A549 (cell line): ENCODE measurements around the gene MBP. TPM values are rescaled to one million over a fixed set of nuclear protein-coding genes. Genes with fewer than 3 reads are reported as not detected.

Experiments used
- ATAC-seq, 2 experiments: fragments of 200-7000 bp in 1 of 2; fragments of >200 bp in 1 of 2; cut with Nextera tagmentation in 1 of 2; cut with Tn5 transposase in 1 of 2; 3 replicates each; pipeline versions ENCODE4 v1.8.0 to v1.9.1; 2018 to 2020; ENCODE audit warnings: mild to moderate bottlenecking in 1 of 2, moderate library complexity in 1 of 2
- CTCF ChIA-PET: fragments of 300-600 bp; sonication (Branson Sonifier 250); formaldehyde crosslinking; extraction: SDS; loops from one replicate; lab custom pipeline; 2021; ENCODE audit warnings: antibody characterized with exemption, inconsistent platforms; lab: Yijun Ruan, JAX
- POLR2A ChIA-PET: fragments of 350-600 bp; formaldehyde crosslinking; extraction: SDS; loops from one replicate; lab custom pipeline; 2021; ENCODE audit warnings: antibody characterized with exemption, inconsistent platforms; lab: Yijun Ruan, JAX
- DNase-seq, 2 experiments: peaks; one replicate each; pipeline versions ENCODE4 v3.0.0 to v3.0.0-alpha.2; 2011 to 2016; ENCODE audit warnings: low read depth in 1 of 2, low spot score in 1 of 2
- FAIRE-seq: peaks from 2 replicates; lab custom pipeline; 2011; peaks lifted over from hg19 to GRCh38; lab: Jason Lieb, UNC
- H3K27ac ChIP-seq, 2 experiments: fragments of >200 bp; sonication (Bioruptor Twin); formaldehyde crosslinking; 3 replicates each; pipeline ENCODE4 v1.5.1; 2016 to 2017
- H3K4me1 ChIP-seq: fragments of >200 bp; sonication (Bioruptor Twin); formaldehyde crosslinking; 3 replicates; pipeline ENCODE4 v1.6.1; 2016
- H3K4me2 ChIP-seq: fragments of >200 bp; sonication (Bioruptor Twin); formaldehyde crosslinking; 3 replicates; pipeline ENCODE4 v1.6.1; 2016
- H3K4me3 ChIP-seq: fragments of >200 bp; sonication (Bioruptor Twin); formaldehyde crosslinking; 3 replicates; pipeline ENCODE4 v1.5.1; 2016
- H3K9me3 ChIP-seq: fragments of >200 bp; sonication (Bioruptor Twin); formaldehyde crosslinking; 3 replicates; pipeline ENCODE4 v1.6.1; 2016
- CBX2 ChIP-seq: fragments of 200-600 bp; sonication (generic); IDR thresholded peaks from 2 replicates; pipeline ENCODE4 v1.6.1; 2016; ENCODE audit warnings: low read depth, mild to moderate bottlenecking, borderline replicate concordance
- CBX8 ChIP-seq: fragments of 200-600 bp; sonication (generic); IDR thresholded peaks from 2 replicates; pipeline ENCODE4 v1.6.1; 2016
- ESRRA ChIP-seq: fragments of 150-350 bp; IDR thresholded peaks from 2 replicates; pipeline ENCODE4 v1.6.1; 2014; ENCODE audit warnings: mild to moderate bottlenecking, low read length, borderline replicate concordance
- FOSB ChIP-seq: fragments of 250-450 bp; sonication (Bioruptor Pico); IDR thresholded peaks from 2 replicates; pipeline ENCODE4 v1.5.0; 2020; ENCODE audit warnings: mild to moderate bottlenecking, moderate library complexity
- HDAC2 ChIP-seq: fragments of 200-600 bp; sonication (generic); IDR thresholded peaks from 2 replicates; pipeline ENCODE4 v1.6.1; 2016
- HEYL ChIP-seq: fragments of 250-450 bp; sonication (Bioruptor Pico); IDR thresholded peaks from 2 replicates; pipeline ENCODE4 v1.8.0; 2021; ENCODE audit warnings: mild to moderate bottlenecking, moderate library complexity
- HOXB5 ChIP-seq: fragments of 250-450 bp; sonication (Bioruptor Pico); IDR thresholded peaks from 2 replicates; pipeline ENCODE4 v1.5.0; 2020; ENCODE audit warnings: mild to moderate bottlenecking, moderate library complexity
- JUNB ChIP-seq: fragments of >200 bp; sonication (Bioruptor Twin); formaldehyde crosslinking; IDR thresholded peaks from 2 replicates; pipeline ENCODE4 v1.6.1; 2016
- KDM1A ChIP-seq: fragments of 200-600 bp; sonication (generic); IDR thresholded peaks from 2 replicates; pipeline ENCODE4 v1.6.1; 2016; ENCODE audit warnings: low read depth, mild to moderate bottlenecking
- NR3C1 ChIP-seq: fragments of >200 bp; sonication (Bioruptor Twin); formaldehyde crosslinking; IDR thresholded peaks from 3 replicates; pipeline ENCODE4 v1.6.1; 2017
- RNF2 ChIP-seq: fragments of 200-600 bp; sonication (generic); IDR thresholded peaks from 2 replicates; pipeline ENCODE4 v1.6.1; 2016; ENCODE audit warnings: low read depth, mild to moderate bottlenecking, antibody characterized with exemption, moderate library complexity, borderline replicate concordance
- TFCP2L1 ChIP-seq: fragments of 250-450 bp; sonication (Bioruptor Pico); IDR thresholded peaks from 2 replicates; pipeline ENCODE4 v1.5.0; 2021; ENCODE audit warnings: mild to moderate bottlenecking
- ZFP36 ChIP-seq: fragments of 450-650 bp; IDR thresholded peaks from 2 replicates; pipeline ENCODE4 v1.6.1; 2014; ENCODE audit warnings: borderline replicate concordance; ENCODE audit not compliant: partially characterized antibody
- ZNF302 ChIP-seq: fragments of 250-450 bp; sonication (Bioruptor Pico); IDR thresholded peaks from 2 replicates; pipeline ENCODE4 v1.9.0; 2021; ENCODE audit warnings: inconsistent platforms, mild to moderate bottlenecking, moderate library complexity
- ZSCAN20 ChIP-seq: fragments of 250-450 bp; sonication (Bioruptor Pico); IDR thresholded peaks from 2 replicates; pipeline ENCODE4 v1.8.0; 2022; ENCODE audit warnings: mild to moderate bottlenecking, moderate library complexity
- WGBS: methylation state at CpG from one replicate; pipeline ENCODE4 v1.1.6; 2017; ENCODE audit errors: missing lambda C conversion rate; 5-methylcytosine and 5-hydroxymethylcytosine counted together
- polyA plus RNA-seq, 4 experiments: library from polyadenylated mRNA; depleted of rRNA in 3 of 4; stranded (reverse); fragments of >200 nt; fragmentation: RNase III in 1 of 4; extraction: RNeasy Plus Mini Kit Qiagen cat#74134 plus additional on column Dnase treatment in 1 of 4; gene quantifications; 2 replicates in 3 of 4; 3 replicates in 1 of 4; pipeline ENCODE4 v1.2.3, GENCODE V29; 2011 to 2017
- TF ChIP-seq, protein P1 (sequence below): fragments of 150-350 bp; IDR thresholded peaks from 2 replicates; pipeline ENCODE4 v1.6.1; 2014; ENCODE audit warnings: low read depth, mild to moderate bottlenecking, low read length
- TF ChIP-seq, protein P2 (sequence below): IDR thresholded peaks from 2 replicates; pipeline ENCODE4 v1.6.1; 2012; ENCODE audit warnings: low read depth, borderline replicate concordance
- TF ChIP-seq, protein P3 (sequence below): fragments of 200-600 bp; sonication (generic); IDR thresholded peaks from 2 replicates; pipeline ENCODE4 v1.6.1; 2016; ENCODE audit warnings: antibody characterized with exemption, mild to moderate bottlenecking, moderate library complexity
- TF ChIP-seq, protein P4 (sequence below): fragments of 450-650 bp; IDR thresholded peaks from 2 replicates; pipeline ENCODE4 v1.6.1; 2014; ENCODE audit warnings: antibody characterized with exemption

Gene MBP
- polyA plus RNA-seq, 2 of the 4 experiments (the other 2 are of a cell fraction): 8.6 to 33.1 TPM

DNA sequence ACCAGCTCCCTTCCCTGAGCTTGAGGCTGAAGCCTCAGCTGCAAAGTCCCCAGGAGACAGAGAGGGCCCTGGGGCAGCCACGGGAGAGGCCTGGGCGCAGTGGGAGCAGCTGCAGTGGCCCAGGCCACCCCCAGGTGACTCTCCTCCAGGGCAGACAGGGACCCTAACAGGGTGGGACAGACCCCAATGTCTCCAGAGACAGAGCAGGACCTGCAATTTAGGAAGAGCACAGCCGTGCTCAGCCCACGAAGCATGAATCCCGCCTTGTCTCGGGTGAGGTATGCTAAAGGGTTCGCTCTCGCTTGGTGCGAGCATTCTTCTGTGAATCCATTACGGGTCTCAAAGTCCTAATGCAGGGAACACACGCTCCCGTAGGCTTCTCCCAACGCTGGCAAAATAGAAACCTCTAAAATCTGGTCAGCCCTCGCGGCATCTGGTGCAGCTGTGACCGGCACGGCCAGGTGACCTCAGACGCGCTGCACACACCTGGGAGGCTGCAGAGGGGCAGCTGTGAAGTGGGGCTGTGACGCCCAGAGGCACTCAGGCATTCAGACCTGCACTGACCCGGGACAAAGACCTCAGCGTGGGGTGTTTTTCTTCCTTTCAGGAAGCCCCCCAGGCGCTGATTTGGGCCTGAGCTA, 12.6 kb downstream of the MBP start (continued):
- TF ChIP-seq, protein P1, sequence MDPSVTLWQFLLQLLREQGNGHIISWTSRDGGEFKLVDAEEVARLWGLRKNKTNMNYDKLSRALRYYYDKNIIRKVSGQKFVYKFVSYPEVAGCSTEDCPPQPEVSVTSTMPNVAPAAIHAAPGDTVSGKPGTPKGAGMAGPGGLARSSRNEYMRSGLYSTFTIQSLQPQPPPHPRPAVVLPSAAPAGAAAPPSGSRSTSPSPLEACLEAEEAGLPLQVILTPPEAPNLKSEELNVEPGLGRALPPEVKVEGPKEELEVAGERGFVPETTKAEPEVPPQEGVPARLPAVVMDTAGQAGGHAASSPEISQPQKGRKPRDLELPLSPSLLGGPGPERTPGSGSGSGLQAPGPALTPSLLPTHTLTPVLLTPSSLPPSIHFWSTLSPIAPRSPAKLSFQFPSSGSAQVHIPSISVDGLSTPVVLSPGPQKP: no peak

DNA sequence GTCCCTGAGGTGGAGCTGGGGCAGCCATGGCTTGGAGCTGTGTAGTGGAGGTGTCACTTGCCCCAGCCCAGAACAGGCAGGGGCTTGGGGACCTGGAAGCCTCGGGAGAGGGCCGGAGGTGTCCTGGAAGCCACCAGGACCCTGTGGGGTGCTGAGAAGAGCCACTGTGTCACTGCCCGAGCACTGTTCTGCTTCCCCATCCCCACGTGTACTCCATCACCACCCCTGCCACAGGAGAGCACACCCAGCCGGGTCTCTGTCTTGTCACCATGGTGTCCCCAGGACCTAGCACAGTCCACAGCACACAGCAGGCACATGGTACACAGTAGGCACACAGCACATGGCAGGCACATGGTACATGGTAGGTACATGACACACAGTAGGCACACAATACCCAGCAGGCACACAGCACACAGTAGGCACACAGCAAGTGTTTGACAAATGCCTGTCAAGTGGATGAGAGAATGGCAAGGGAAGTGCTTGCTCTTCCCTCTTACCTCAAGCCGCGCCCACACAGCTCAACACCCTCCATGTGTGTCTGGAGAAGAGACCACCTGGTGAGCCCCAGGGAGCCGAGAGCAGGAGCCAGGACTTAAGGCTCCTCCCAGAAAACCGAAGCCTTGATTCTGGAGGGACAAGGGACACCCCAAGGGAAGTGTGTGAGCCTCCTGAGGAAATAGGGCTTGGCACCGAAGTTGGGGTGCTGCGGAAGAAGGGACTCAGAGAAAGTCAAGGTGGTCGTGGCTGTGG, 13.3 kb downstream of the MBP start:
- no peak for ATAC-seq
- 92% methylated on average over 7 of the region's 12 CpGs for WGBS
- Histone ChIP-seq H3K4me2 (no peak overlapping the region), H3K9me3 (no peaks in the 10 kb centered on the region), H3K4me1 (peaks cover 19% of the 10 kb centered on the region), H3K27ac (peak overlapping the region in 1 of 2 experiments; percentile 67; a peak in 3 of 6 replicates), H3K4me3 (no peak overlapping the region)
- ChIA-PET CTCF (interaction anchor here (1.3 kb wide), 1 partner anchor 52 kb away, joined by 4 read pairs; no protein-coding TSS in a partner anchor), POLR2A (no interaction called here)
- no peak for FAIRE-seq
- TF ChIP-seq HEYL (CRISPR knock-in tag) (no peak), CBX2 (no peak), ZNF302 (CRISPR knock-in tag) (no peak), ZSCAN20 (CRISPR knock-in tag) (no peak), HDAC2 (no peak), RNF2 (no peak), CBX8 (no peak), TFCP2L1 (CRISPR knock-in tag) (no peak), ZFP36 (no peak), FOSB (CRISPR knock-in tag) (no peak), JUNB (no peak), HOXB5 (CRISPR knock-in tag) (no peak), KDM1A (no peak), NR3C1 (no peak), ESRRA (no peak)
- TF ChIP-seq, protein P2, sequence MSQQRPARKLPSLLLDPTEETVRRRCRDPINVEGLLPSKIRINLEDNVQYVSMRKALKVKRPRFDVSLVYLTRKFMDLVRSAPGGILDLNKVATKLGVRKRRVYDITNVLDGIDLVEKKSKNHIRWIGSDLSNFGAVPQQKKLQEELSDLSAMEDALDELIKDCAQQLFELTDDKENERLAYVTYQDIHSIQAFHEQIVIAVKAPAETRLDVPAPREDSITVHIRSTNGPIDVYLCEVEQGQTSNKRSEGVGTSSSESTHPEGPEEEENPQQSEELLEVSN: no peak
- TF ChIP-seq, protein P3, sequence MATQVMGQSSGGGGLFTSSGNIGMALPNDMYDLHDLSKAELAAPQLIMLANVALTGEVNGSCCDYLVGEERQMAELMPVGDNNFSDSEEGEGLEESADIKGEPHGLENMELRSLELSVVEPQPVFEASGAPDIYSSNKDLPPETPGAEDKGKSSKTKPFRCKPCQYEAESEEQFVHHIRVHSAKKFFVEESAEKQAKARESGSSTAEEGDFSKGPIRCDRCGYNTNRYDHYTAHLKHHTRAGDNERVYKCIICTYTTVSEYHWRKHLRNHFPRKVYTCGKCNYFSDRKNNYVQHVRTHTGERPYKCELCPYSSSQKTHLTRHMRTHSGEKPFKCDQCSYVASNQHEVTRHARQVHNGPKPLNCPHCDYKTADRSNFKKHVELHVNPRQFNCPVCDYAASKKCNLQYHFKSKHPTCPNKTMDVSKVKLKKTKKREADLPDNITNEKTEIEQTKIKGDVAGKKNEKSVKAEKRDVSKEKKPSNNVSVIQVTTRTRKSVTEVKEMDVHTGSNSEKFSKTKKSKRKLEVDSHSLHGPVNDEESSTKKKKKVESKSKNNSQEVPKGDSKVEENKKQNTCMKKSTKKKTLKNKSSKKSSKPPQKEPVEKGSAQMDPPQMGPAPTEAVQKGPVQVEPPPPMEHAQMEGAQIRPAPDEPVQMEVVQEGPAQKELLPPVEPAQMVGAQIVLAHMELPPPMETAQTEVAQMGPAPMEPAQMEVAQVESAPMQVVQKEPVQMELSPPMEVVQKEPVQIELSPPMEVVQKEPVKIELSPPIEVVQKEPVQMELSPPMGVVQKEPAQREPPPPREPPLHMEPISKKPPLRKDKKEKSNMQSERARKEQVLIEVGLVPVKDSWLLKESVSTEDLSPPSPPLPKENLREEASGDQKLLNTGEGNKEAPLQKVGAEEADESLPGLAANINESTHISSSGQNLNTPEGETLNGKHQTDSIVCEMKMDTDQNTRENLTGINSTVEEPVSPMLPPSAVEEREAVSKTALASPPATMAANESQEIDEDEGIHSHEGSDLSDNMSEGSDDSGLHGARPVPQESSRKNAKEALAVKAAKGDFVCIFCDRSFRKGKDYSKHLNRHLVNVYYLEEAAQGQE: no peak
- TF ChIP-seq, protein P4, sequence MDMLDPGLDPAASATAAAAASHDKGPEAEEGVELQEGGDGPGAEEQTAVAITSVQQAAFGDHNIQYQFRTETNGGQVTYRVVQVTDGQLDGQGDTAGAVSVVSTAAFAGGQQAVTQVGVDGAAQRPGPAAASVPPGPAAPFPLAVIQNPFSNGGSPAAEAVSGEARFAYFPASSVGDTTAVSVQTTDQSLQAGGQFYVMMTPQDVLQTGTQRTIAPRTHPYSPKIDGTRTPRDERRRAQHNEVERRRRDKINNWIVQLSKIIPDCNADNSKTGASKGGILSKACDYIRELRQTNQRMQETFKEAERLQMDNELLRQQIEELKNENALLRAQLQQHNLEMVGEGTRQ: no peak
- TF ChIP-seq, protein P1: no peak
- no peak for DNase-seq
